Stimulated activated CD8-positive, alpha-beta memory T cell treated with anti-CD3 and anti-CD28 coated beads, Interleukin-12 subunit alpha, Interleukin-12 subunit beta, amount 100 ng/mL, for 4 hours (primary cell): ENCODE data around the gene PTPRA.
"Not testable (repeated sequence)": the region's sequence is repeated elsewhere in the genome, so short reads cannot be mapped to it uniquely, and the experiment has no call there.

Source experiments
- DNase-seq: peaks from one replicate; pipeline ENCODE4 v3.0.0-alpha.2; 2020; ENCODE audit warnings: low read depth

Gene PTPRA

DNA sequence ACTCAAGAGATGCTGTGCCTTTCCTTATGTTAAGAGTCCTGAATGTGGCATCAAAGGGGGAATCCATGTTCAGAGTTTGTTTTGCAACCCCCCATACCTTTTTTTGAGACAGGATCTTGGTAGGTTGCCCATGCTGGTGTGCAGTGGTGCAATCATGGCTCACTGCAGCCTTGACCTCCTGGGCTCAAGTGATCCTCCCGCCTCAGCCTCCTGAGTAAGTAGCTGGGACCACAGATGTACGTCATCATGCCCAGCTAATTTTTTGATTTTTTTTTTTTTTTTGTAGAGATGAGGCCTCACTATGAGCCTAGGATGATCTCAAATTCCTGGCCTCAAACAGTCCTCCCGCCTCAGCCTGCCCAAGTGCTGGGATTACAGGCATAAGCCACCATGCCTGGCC is 16.5 kb downstream of the PTPRA start:
- DNase-seq: no peak

DNA sequence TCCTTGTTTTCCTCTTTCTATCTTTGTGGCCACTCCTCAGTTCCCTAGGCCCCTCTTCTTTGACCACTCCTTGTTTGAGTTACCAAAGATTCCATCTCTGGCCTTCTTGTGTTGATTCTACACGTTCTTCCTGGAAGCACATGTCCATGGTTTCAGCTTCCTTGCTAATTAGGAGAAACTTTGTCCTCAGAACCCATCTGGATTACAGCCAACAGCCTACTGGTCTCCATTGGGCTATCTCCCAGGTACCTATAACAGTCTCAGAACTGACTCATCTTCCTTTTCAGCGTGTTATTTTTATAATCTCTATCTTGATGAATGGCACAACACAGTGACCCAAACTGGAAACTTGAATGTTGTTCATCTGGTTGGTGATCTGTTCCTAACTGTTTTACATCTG is 17.5 kb downstream of the PTPRA start:
- no peak for DNase-seq

DNA sequence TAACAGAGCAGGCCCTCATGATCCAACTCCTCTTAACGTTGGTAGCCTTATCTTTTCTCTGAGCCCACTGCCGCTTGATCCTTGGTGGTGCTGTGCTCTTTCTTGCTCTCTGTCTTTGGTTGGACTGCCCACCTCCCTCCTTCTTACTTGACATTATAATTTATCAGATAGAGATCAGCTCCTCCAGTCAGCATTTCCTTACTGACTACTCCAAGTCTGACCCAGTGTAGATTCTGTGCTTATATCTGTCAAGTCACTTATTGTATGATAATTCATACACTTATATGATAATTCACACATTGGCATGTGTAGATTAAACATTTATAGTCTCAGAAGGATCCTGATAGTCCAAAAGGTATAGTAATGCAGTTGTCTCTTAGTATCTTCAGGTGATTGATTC is 18.1 kb downstream of the PTPRA start:
- no peak for DNase-seq

DNA sequence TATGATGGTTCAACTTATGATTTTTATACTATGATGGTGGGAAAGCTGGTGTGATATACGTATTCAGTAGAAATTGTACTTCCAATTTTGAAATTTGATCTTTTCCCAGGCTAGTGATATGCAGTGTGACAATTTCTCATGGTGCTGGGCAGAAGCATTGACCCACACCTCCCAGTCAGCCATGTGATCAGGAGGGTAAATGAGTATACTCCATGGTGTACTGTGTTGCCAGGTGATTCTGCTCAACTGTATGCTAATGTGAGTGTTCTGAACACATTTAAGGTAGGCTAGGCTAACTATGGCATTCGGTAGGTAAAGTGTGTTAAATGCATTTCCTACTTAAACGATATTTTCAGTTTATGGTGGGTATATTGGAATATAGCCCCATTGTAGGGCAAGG is 19.1 kb downstream of the PTPRA start:
- no peak for DNase-seq

DNA sequence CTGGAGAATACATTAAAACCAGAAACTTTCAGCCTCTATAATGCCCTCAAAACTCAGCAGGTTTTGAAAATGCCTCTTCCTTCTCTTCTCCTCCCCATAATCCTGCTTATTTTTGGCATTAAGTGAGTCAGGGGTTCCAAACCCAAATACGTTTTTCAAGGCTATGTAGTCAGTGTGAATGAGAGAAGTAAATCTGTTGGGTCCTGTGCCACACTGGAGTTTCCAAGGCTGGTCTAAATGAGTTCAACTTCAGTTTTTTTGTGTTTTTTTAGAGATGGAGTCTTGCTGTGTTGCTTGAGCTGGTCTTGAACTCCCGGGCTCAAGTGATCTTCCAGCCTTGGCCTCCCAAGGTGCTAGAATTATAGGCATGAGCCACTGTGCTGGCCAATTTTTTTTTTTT is 20.9 kb downstream of the PTPRA start:
- DNase-seq: no peak

DNA sequence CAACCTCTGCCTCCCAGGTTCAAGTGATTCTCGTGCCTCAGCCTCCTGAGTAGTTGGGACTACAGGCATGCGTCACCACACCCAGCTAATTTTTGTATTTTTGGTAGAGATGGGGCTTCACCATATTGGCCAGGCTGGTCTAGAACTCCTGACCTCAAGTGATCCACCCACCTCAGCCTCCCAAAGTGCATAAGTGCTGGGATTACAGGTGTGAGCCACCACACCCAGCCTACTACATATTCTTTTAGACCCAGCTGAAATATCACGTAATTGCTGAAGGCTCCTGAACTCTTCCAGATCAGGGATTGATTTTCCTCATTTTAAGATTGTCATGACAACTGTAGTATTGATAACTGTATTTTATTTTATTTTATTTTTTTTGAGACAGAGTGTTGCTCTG is 21.9 kb downstream of the PTPRA start:
- DNase-seq: not testable (repeated sequence)

DNA sequence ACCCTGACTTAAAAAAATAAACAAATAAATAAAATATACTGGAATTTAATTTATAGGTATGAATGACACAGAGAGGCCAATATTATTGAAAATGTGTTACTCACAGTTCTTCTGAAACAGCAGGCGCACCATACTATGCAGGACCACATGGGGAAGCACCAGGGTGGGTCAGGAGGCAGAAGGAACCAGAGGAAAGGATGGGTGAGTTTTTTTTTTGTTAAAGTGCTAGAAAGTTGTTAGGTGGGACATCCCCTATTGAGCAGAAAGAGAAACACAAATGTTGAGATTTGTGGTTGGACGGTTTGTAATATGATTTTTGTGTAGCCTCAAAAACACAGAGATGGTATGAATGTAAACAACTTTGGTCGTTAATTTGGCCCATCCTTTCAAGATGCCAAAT is 26.0 kb downstream of the PTPRA start:
- no peak for DNase-seq

DNA sequence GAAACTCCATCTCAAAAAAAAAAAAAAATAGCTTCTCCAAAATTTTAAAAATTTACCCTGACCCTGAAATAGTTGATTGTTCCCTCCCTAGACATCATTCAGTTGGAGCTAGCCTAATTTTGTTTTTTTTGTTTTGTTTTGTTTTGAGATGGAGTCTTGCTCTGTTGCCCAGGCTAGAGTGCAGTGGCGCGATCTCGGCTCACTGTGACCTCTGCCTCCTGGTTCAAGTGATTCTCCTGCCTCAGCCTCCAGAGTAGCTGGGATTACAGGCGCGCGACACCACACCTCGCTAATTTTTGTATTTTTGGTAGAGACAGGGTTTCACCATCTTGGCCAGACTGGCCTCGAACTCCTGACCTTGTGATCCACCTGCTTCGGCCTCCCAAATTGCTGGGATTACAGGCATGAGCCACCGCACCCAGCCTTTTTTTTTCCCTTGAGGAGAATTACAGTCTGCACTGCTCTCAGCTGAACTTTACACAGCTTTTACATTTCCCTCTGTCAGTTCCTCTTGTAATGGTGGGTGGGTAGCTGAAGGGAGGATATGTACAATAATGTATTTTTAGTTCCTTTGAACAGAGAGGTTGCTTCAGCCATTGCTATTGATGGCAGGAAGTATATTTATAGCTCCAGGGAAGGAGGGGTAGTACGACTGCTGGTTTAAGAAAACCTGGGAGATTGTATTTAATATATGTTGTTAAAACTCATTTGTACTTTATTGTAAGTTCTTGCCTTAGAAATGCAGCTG is 27.7 kb downstream of the PTPRA start:
- DNase-seq: no peak

DNA sequence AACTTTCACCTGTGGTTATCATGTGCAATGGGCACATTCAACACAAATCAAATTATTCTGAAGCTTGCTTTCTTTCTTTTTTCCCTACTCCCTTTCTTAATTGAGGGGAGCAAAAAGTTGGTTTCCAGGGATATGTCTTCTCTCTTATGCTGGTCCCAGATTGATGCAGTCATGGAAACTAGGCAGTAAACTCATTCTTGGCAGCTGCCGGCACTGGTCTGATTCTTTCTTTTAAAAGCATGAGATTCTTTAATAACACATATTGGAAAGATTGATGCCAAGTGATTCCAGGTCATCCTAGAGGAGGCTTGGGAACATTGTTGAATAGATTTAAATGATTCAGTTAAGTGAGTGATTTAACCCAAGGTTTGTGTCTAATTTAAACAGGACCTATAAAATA is 29.0 kb downstream of the PTPRA start:
- no peak for DNase-seq

DNA sequence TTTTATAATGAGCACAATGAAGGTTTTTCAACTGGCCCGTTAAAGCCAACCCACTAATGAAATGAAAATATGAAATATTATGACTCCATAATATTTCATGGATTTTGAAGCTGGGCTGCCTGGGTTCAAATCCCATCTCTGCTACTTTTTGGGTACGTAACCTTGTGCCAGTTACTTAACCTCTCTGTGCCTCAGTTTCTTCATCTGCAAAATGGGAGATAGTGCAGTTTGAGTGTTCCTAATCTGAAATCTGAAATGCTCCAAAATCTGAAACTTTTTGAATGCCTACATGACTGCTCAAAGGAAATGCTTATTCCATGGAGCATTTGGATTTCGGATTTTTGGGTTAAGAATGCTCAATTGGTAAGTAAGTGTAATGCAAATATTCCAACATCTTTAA is 29.5 kb downstream of the PTPRA start:
- no peak for DNase-seq

DNA sequence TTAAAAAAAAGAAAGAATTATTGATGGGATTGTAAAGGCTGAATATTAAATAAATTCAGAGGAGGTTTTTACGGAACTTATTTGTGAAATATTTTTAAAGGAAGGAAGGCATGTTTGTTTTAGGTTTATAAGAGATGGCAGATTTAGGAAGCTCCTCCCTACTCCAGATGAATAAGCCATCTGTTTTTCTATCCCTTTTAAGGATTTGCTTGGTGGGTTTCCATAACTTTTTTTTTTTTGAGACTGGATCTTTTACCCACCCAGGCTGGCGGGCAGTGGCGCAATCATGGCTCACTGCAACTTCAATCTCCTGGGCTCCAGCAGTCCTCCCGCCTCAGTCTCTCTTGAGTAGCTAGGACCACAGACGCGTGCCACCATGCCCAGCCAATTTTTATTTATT is 30.4 kb downstream of the PTPRA start:
- no peak for DNase-seq

DNA sequence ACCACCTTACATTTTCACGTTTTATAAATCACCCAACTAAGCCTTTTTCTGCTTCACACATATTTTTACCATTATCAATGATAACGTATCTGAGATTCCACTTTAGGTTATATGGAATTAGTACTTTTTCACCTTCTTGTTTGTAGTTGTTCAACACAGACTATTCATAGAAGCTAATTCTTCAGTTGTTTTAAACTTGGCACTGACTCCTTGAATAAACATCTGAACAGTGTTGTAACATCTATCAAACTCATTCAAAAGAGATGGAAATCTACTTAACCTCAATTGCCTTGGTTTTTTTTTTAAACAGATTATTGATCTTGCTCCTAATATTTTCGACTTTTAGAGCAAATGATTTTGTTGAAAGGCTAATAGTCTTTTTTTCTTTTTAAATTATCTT is 34.2 kb downstream of the PTPRA start:
- no peak for DNase-seq

DNA sequence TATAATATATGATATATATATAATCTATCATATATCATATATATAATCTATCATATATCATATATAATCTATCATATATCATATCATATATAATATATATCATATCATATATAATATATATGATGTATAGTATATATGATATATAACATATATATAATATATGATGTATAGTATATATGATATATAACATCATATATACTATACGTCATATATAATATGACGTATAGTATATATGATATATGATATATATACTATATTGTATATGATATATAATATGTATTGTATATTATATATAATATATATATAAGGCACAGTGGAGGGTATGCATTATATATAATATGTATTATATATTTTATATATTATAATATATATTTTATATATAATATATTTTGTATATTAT is 36.7 kb downstream of the PTPRA start:
- no peak for DNase-seq

DNA sequence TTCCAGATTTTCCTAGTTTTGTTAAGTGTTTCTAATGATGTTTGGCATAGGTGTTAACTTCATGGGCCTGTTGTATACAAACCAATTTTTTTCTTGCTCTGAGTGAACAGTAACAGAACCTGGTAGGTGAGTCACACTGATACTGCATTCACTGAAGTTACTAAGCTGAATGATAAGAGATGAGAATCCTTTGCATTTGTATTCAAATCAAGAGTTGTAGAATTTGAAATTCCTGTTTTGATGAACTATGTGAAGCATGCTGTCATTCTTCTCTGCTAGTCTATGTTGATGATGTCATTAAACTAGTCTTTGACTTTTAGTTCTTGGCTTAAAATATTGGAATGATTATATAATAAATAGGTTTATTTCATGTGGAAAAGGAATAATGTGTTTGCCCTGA is 37.9 kb downstream of the PTPRA start:
- DNase-seq: no peak

DNA sequence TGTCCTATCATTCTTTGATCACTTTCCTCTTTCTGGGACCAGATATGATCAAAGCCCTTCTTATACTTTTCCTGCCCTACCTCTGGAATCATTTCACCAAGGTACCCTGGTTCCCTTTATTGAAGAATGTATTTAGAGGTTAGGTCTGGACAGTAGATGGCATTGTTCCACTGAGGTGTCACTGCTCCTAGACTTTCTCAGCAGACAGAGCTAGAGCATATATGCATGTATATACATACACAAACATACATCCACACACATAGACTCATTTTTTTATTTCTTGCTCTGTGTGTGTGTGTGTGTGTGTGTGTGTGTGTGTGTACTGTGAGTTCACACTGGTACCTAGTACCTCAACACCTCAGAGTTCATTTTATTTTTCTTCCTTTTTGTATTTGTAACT is 40.9 kb downstream of the PTPRA start:
- no peak for DNase-seq

DNA sequence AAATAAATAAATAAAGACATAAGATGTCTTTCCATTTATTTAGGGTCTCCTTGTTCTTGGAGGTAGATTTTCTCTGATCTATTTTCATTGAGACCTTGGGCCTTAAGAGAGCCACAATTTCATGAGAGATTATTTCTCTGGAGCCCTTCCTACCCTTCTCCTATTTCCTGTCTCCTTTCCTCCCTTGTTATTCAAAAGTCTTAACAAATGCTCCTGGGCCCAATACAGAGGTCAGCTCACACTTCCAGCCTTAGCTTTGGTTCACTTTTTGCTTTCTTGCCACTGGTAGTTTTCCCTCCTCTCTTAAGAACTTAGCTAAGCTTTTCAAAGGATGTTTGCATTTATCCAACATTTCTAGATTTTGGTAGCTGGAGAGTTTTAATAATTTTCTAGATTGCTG is 44.0 kb downstream of the PTPRA start:
- DNase-seq: no peak

DNA sequence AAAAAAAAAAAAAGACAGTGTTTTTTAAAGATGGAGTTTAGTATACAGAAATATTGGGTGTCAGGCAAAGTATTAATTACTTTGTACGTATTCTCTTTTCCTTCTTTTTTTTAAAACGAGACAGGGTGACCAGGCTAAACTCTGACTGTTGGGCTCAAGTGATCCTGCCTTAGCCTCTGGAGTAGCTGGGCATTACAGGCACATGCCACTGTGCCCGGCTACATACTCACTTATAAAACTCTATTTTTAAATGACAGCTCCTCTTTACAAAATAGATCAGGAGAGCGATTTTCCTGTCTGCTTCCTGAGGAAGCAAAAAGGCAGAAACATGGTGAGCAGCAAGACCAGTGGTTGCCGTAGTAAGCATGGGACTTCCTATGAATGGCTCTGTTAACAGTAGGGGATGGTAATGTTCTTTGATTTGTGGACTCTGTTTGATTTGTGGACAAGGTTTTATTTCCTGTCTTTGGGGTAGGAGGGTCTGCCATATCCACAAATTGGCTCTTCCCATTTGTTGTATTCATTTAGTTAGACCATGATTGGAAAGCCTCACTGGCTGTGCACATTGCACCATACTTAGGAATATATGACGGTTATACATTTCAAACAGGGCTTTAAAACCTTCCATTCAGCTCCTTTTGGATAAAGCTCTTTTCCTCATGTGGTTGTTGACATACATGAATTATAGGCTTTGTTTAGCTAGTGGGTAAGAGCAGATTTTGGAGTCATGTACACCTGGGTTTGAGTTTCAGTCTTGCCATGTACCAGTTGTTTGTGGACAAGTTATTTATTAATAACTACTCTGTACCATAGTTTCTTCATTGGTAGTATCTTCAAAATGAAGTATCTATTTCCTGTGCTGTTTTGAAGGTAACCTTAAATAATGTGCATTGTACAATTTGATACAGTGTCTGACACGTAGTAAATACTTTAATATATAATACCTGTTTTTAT is 45.1 kb downstream of the PTPRA start:
- no peak for DNase-seq

DNA sequence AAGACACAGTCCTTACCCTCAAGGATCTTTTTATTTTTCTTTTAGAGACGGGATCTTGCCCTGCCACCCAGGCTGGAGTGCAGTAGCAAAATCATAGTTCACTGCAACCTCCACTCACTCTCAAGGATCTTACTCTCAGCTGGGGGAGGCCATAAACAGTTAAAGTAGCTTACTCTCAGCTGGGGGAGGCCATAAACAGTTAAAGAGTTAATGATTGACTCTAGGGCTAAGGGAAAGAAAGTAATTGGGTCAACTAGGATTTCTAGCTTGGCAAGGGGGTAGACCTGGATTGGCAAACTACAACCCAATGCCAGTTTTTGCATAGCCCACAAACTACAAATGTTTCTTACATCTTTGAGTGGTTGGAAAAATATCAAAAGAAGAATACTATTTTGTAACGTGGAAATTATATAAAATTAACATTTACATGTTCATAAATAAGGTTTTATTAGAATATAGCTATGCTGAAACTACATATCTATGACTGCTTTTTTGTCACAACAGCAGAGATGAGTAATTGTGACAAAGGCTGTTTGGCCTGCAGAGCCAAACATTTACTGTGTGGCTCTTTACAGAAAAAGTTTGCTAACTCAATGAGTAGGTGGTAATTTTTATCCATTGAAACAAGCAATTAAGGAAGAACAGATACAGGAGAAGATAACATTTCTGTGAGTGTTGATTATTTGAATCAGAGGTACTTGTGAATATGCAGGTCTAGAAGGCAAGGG is 46.4 kb downstream of the PTPRA start:
- DNase-seq: no peak

DNA sequence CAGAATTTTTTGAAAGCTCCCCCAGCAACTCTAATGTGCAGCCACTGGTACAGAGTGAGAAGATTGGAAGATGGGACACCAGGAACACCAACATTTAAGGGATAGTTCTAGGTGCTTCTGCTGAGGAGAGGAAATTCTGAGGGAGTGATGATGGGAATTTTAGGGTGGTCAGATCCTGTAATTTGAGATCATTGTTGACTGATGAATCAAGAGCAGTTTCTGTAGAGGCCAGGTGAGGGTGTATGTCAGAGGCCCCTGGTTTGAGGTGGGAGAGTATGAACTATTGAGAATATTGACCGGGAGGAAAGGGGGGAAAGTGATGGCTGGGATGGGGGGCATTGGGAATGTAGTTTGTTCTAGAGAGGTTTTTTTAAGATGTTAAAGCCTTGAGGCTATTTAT is 47.2 kb downstream of the PTPRA start:
- no peak for DNase-seq

DNA sequence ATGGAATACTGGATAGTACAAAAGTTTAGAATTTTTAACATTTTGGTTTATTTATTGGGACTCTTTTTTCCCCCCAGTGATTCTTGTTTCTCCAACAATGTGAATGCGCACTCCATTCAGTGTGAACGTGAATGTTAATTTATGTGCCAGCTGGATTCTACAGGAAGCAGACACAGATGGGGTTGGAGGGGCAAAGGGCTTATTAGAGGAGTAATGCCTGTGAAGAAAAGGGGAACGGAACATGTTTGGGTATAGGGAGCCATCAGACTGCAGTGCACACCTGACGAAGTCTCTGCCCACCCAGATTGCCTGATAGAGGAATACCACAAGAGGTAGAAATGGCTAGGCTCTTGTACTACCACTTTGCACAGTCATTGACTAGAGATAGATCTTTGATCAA is 48.2 kb downstream of the PTPRA start:
- no peak for DNase-seq

DNA sequence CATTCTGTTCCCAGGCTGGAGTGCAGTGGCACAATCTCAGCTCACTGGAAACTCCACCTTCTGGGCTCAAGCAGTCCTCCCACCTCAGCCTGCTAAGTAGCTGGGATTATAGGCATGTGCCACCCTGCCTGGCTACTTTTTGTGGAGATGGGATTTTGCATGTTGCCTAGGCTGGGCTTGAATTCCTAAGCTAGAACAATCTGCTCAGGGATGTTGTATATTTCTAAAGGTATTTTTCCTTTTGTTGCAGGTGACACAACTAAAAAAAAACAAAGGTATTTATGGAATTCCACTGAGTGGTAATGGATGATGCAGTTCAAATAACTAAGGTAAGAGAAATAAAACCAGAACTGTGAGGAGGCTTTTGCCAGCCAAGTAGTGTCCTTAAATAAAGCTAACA is 49.7 kb downstream of the PTPRA start:
- DNase-seq: no peak

DNA sequence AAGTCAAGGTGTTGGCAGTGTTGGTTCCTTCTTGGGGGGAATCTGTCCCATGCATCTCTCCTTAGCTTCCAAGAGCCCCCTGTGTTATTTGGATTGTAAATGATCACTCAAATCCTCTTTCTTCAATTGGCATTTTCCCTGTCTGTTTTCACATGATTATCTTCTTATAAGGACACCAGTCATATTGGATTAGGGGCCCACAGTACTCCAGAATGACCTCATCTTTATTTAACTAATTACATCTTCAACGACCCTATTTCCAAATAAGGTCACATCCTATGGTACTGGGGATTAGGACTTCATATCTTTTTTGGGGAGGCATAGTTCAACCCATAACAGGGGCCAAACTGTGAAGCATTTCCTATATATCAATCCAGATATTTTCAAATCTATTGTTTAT is 57.3 kb downstream of the PTPRA start:
- DNase-seq: no peak

DNA sequence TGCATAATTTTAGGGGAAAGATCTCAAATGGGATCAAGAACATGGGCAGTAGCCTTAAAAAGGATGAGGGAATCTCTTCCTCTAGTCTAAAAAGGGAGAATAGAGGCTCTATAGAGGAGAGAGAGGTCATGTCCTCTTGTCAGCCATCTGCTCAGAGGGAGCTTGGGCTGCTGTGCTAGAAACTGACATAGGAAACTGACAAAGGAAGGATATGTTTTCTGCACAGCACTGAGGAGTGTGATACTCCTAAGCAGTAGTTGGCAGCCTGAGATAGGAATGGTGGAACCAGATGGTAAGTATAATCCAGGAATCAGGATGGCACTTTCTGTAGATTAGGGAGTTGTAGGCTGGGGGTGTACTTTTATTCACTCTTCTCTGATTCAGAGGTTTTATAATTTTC is 59.2 kb downstream of the PTPRA start:
- DNase-seq: no peak
